Iris pigment epithelial cell (primary cell): ENCODE data around the gene ZNRD2.
A peak's percentile ranks its signal among the peaks of the same experiment; 100 is the strongest.

Experiments
- DNase-seq: peaks from one replicate; pipeline ENCODE4 v3.0.0-alpha.2; 2011; ENCODE audit warnings: low read depth

The ZNRD2 gene

GRCh38 chr11:65538232-65538914 is 31.9 kb upstream of the ZNRD2 start:
- no peak for DNase-seq

DNA sequence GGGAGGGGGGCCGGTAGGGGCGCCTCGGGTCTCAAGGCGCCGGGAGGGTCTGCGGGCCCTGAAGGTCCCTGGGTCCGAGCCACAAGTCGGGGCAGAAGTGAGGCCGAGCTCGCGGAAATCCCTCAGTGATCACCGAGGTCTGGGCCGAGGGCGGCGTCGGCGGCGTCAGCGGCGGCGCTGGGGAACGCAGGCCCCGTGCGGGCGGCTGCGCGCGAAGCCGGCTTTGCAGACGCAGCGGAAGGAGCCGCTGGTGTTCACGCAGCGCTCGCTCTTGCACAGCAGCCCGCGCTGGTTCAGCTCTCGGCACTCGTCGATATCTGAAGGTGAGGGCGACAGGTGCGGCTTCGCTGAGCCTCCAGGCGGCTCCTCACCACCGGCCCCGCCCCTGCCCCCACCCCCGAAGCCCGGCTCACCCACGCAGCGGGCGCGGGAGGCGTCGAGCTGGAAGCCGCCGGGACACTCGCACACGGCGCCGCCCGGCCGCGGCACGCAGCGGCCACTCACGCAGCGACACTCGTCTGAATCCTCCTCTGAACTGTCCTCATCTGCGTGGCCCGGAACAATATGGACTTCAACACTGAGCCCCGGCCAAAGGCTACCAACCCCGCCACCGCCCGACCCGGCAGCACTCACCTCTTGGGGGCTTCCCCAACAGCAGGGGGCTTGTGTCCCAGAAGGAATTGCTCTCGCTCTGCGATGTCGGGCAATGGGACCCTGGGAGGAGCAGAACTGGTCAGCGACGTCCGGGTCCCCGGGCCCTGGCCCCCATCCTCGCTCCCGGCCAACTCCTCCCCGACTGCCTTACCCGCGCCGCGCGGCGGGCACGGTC is 31.1 kb upstream of the ZNRD2 start:
- DNase-seq: no peak

- no peak for DNase-seq
Measured at GRCh38 chr11:65539744-65540289, 30.5 kb upstream of the ZNRD2 start.

GRCh38 chr11:65540290-65541092 is 29.8 kb upstream of the ZNRD2 start:
- peak; percentile 87 for DNase-seq

GRCh38 chr11:65541093-65541982 is 28.9 kb upstream of the ZNRD2 start:
- DNase-seq: no peak

- no peak for DNase-seq
Measured at GRCh38 chr11:65542738-65543390, 27.4 kb upstream of the ZNRD2 start.

- DNase-seq: no peak
Measured at GRCh38 chr11:65545853-65546216, 24.4 kb upstream of the ZNRD2 start.

DNA sequence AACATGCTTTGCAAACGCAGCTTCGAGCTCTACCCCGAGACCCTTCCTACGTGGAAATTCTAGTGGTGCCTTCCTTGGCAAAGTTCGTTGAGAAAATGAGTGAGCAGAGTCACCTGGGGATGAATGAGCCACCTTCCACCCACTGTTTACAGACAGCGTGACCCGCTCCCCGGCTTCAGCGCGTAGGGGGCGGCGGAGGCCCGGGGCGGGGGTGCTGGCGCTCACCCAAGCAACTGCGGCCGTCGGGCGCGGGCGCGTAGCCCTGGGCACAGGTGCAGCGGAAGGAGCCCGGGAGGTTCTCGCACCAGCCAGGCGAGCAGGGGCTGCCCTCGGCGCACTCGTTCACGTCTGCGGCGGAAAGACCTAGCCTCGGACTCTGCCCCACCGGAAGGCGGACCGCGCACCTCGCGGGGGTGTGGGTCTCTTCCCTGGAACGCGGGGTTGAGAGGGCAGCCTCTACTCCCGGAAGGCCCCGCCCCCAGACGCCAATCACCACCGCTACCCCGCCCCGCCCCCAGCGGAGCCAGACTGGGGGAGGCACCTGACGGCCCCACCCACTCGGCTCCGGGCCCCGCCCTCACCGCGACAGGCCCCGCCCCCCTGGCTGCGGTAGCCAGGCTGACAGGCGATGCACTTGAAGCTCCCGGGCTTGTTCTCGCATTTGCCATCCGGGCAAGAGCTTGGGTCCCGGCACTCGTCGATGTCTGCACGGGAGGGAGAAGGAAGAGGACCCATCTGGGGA is 23.9 kb upstream of the ZNRD2 start:
- no peak for DNase-seq

DNA sequence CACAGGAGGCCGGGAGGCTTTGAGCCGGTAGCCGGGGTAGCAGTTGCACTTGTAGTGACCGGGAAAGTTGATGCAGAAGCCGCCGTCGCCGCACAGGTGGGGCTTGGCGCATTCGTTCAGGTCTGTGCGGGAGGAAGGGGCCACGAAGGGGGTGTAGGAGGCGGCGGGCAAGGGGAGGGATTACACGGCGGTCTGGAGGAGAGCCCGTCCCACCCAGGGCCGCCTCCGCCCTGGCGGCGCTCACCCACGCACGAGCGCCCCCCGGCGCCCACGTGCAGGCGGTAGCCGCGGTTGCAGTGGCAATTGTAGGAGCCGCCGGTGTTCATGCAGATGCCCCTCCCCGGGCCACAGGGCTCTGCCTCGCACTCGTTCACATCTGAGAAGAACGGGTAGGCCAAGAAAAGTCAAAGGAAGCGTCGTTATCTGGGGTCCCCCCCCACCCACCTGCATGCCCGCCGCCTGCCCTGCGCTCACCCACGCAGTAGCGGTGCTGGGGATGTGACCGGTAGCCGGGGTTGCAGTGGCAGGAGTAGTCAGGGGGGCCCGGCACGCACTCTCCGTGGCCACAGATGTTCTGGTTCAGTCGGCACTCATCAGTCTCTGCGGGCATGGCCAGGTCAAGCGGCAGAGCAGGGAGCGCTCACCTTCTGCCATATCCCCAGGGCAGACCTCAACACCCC is 22.7 kb upstream of the ZNRD2 start:
- no peak for DNase-seq

DNA sequence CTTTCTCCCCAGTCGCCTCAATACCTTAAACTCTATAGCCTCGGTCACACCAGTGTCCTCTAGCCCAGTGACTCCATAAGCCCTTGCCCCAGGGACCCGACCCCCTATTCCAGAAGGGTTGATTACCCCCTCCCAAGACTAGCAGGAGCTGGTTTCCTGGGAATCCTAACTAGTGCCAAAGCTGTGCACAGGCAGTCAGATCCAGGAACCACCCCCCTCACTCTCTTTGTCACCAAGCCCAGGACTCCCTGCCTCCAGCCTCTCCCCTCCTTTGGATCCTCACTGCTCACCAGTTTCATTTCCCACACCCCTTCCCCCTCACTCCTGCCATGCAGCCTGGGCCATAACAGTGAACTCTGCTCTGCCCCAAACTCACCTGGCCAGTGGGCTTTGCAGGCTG is 21.9 kb upstream of the ZNRD2 start:
- no peak for DNase-seq

DNA sequence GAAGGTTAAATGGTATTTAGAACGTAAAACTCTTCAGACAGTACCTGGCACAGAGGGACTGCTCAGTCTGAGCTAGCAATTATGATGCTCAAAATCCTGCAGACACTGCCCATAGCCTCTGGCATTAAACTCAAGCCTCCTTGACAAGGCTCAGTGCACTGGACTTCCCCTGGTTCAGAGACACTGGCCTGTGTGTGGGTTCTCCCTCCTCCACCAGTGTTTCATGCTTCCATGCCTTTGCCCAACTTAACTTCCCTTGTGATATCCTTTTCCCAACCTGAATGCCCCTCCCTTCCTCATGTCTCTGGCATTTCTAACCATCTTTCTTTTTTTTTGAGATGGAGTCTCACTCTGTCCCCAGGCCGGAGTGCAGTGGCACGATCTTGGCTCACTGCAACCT is 21.2 kb upstream of the ZNRD2 start:
- DNase-seq: no peak

- DNase-seq: no peak
Measured at GRCh38 chr11:65551572-65552387, 18.5 kb upstream of the ZNRD2 start.

GRCh38 chr11:65552388-65552951 is 17.8 kb upstream of the ZNRD2 start:
- no peak for DNase-seq

- no peak for DNase-seq
Measured at GRCh38 chr11:65553301-65554001, 16.8 kb upstream of the ZNRD2 start.

DNA sequence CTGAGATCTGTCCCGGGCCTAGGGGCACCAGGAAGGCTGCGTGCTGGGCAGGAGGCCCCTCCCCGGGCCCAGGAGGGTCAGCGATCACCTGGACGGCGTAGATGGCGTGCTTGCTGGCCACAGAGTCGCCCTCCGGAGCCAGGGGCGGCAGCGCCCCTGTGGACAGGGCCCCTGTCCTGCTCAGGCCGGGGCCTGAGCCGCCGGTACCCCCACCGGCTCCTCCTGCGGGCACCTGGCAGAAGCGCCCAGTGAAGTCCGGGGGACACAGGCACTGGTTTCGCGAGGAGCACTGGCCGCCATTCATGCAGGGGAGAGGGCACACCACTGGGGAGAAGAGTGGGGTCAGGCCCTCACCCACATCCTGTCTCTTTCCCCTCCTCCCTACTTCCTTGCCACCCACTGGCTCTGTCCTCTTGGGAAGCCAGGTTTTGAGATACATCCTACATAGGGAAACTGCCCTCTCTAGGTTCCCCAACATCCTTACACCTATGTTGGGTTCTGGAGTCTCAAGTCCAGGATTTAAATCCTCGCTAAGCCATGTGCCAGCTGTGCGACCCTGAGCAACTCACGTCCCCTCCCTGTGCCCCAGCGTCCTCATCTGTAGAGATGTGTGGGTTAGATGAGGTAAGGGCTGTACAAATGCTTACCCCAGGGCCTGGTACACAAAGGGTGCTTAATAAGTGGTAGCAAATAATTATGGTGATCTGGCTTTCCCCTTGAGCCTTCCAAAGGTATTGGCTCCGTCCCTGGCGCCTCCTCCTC is 16.0 kb upstream of the ZNRD2 start:
- DNase-seq: no peak

DNA sequence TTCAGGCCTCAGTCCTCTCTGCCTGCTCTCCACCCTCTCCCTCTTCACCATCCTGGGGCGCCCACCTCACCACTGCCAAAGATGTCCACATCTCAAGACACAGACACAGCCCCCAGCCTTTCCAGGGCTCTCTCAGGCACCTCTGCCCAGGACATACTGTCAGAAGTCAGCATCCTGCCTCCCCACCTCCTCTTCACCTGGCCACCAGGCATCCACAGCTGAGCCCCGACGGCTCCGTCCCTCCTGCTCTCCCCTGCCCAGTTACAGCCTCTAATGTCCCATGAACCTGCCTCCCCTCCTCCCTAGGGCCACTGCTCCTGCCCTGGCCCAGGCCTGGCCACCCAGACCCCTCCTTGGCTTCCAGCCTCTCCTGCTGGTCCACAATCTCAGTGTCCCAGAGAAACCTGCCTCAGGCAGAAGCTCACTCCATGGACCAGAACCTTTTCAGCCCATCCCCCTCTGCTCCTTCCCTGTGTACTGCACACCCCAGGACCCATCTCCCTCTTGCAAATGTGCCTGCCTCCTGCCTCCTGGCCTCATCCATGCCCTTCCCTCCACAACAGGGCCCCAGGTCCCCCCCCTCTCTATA is 15.3 kb upstream of the ZNRD2 start:
- DNase-seq: no peak
